ENCODE results near the gene TNFSF11. TPM values are rescaled to one million over a fixed set of nuclear protein-coding genes. Genes with fewer than 3 reads are reported as not detected.

TNFSF11 gene
- total RNA-seq, 4 donors from 2014 or later = 0.14 TPM; not detected in 3

- intact Hi-C loops (cut with DNase I; ENCODE audit: low total_unique reads) = no loop called here
- H3K36me3 ChIP-seq = no peaks in the 10 kb centered on the region
- no peak overlapping the region for H3K27ac ChIP-seq
- no peak for TF ChIP-seq POLR2A (IDR thresholded peaks at IDR 0.05)
- no peaks in the 10 kb centered on the region for H3K9me3 ChIP-seq
- no peak for DNase-seq
- H3K4me1 ChIP-seq = no peaks in the 10 kb centered on the region
- H3K4me3 ChIP-seq = no peak overlapping the region
- no peaks in the 10 kb centered on the region for H3K27me3 ChIP-seq
These were observed 50.0 kb downstream of the TNFSF11 start for GRCh38 chr13:42623916-42624315.

GRCh38 chr13:42625611-42626010 is 51.7 kb downstream of the TNFSF11 start:
- no peak for TF ChIP-seq CTCF (IDR thresholded peaks at IDR 0.05)
- TF ChIP-seq POLR2A (IDR thresholded peaks at IDR 0.05) = no peak
- H3K9me3 ChIP-seq = no peaks in the 10 kb centered on the region

GRCh38 chr13:42626176-42626860 is 52.4 kb downstream of the TNFSF11 start:
- Histone ChIP-seq H3K4me3 (no peak overlapping the region), H3K9me3 (no peaks in the 10 kb centered on the region), H3K27ac (no peak overlapping the region), H3K4me1 (no peaks in the 10 kb centered on the region), H3K36me3 (no peaks in the 10 kb centered on the region), H3K27me3 (no peaks in the 10 kb centered on the region)
- no peak for DNase-seq
- TF ChIP-seq CTCF (IDR thresholded peaks at IDR 0.05) = no peak
- TF ChIP-seq POLR2A (IDR thresholded peaks at IDR 0.05) = no peak
- intact Hi-C loops (cut with DNase I; ENCODE audit: low total_unique reads) = no loop called here

More at GRCh38 chr13:42625611-42626010, 51.7 kb downstream of the TNFSF11 start:
- no peaks in the 10 kb centered on the region for H3K4me1 ChIP-seq
- intact Hi-C loops (cut with DNase I; ENCODE audit: low total_unique reads) = no loop called here
- no peak for DNase-seq
- no peaks in the 10 kb centered on the region for H3K27me3 ChIP-seq
- H3K36me3 ChIP-seq = no peaks in the 10 kb centered on the region
- H3K27ac ChIP-seq = no peak overlapping the region
- no peak overlapping the region for H3K4me3 ChIP-seq

DNA sequence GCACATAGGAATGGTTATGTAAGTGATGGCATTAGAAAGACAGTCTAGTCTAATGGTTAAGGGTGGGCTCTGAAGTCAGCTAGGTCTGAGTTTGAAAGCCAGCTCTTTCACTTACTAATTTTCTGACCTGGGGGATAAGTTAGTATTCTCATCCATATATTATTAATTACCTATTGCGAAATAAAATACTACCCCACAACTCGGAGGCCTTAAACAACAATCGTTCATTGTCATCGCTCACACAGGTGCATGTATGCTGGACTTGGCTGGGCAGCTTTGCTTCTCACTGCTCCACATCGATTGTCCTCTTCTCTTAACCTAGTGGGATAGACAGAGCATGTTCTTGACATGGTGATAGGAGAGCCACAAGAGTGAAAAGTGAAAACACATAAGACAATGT is 54.7 kb downstream of the TNFSF11 start:
- intact Hi-C loops (cut with DNase I; ENCODE audit: low total_unique reads) = no loop called here
- Histone ChIP-seq H3K27ac (no peak overlapping the region), H3K9me3 (no peaks in the 10 kb centered on the region), H3K4me1 (no peaks in the 10 kb centered on the region), H3K4me3 (no peak overlapping the region), H3K36me3 (no peaks in the 10 kb centered on the region), H3K27me3 (no peaks in the 10 kb centered on the region)
- TF ChIP-seq CTCF (IDR thresholded peaks at IDR 0.05) = no peak
- TF ChIP-seq POLR2A (IDR thresholded peaks at IDR 0.05) = no peak
- no peak for DNase-seq

- Histone ChIP-seq H3K9me3 (no peaks in the 10 kb centered on the region), H3K4me3 (no peak overlapping the region), H3K27ac (no peak overlapping the region), H3K4me1 (no peaks in the 10 kb centered on the region), H3K36me3 (no peaks in the 10 kb centered on the region), H3K27me3 (no peaks in the 10 kb centered on the region)
- TF ChIP-seq POLR2A (IDR thresholded peaks at IDR 0.05) = no peak
- no peak for TF ChIP-seq CTCF (IDR thresholded peaks at IDR 0.05)
- DNase-seq = no peak
- intact Hi-C loops (cut with DNase I; ENCODE audit: low total_unique reads) = no loop called here
These were observed 57.2 kb downstream of the TNFSF11 start for GRCh38 chr13:42631181-42631580.

All from uterus (tissue), 4 donors.